ENCODE results near the gene RAB26. TPM values are rescaled to one million over a fixed set of nuclear protein-coding genes. Genes with fewer than 3 reads are reported as not detected.
"Not testable (repeated sequence)": the region's sequence is repeated elsewhere in the genome, so short reads cannot be mapped to it uniquely, and the experiment has no call there.

RAB26 gene
- total RNA-seq, 1 experiment from 2014 or later = 10.8 TPM

DNA sequence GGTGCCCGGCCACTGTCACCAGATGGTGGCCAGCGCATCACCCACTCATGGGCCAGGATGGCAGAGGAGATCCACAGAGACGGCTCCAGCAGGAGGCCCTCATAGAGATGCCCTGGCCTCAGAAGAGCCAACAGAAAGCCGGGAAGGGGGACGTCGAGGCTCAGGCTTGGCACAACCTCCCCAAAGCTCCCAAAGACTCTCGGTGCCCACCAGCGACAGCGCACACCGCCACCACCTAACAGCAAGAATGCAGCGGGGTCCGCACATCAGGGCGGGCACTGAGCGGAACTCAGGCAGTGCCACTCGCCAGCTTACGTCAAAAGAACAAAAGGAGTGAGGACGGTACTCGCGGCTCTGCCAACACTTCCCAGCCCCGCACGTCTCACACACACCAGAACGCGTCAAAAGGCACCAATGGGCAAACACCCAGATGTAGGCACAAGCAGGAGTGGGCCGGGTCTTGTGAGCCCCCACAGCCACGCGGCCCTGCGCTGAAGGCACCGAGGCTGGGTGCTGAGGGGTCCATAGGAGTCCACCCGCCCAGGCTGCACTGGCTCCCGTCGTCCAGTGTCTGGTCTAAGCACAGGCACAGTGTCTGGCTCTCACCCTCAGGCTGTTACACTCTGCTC is 21.4 kb upstream of the RAB26 start:
- BruUV-seq (replicated peaks); intact Hi-C loops (cut with micrococcal nuclease; ENCODE audit: unreplicated experiment); DNase-seq; H3K4me1 Mint-ChIP-seq (ENCODE audit: low read depth, unreplicated experiment); H3K36me3 Mint-ChIP-seq (ENCODE audit: insufficient read depth, unreplicated experiment); H3K27me3 Mint-ChIP-seq (ENCODE audit: unreplicated experiment); H3K4me3 Mint-ChIP-seq (ENCODE audit: low read depth, unreplicated experiment); CTCF ChIA-PET; H3K9me3 Mint-ChIP-seq (ENCODE audit: low read depth, unreplicated experiment); H3K27ac Mint-ChIP-seq (ENCODE audit: unreplicated experiment): not testable (repeated sequence)

- CTCF ChIA-PET; intact Hi-C loops (cut with micrococcal nuclease; ENCODE audit: unreplicated experiment); H3K36me3 Mint-ChIP-seq (ENCODE audit: insufficient read depth, unreplicated experiment); H3K4me1 Mint-ChIP-seq (ENCODE audit: low read depth, unreplicated experiment); H3K27me3 Mint-ChIP-seq (ENCODE audit: unreplicated experiment); H3K27ac Mint-ChIP-seq (ENCODE audit: unreplicated experiment); H3K9me3 Mint-ChIP-seq (ENCODE audit: low read depth, unreplicated experiment); BruUV-seq (replicated peaks): not testable (repeated sequence)
- peak overlapping the region; percentile 74 for H3K4me3 Mint-ChIP-seq (ENCODE audit: low read depth, unreplicated experiment)
- DNase-seq = peak; percentile 31
These were observed 20.7 kb upstream of the RAB26 start for GRCh38 chr16:2127630-2128280.

GRCh38 chr16:2129251-2129650 is 19.2 kb upstream of the RAB26 start:
- Mint-ChIP-seq H3K27ac (ENCODE audit: unreplicated experiment) (peak overlapping the region; percentile 77), H3K4me3 (ENCODE audit: low read depth, unreplicated experiment) (peak overlapping the region; percentile 74)
- H3K4me1 Mint-ChIP-seq (ENCODE audit: low read depth, unreplicated experiment); BruUV-seq (replicated peaks); DNase-seq; H3K9me3 Mint-ChIP-seq (ENCODE audit: low read depth, unreplicated experiment); H3K27me3 Mint-ChIP-seq (ENCODE audit: unreplicated experiment); intact Hi-C loops (cut with micrococcal nuclease; ENCODE audit: unreplicated experiment); H3K36me3 Mint-ChIP-seq (ENCODE audit: insufficient read depth, unreplicated experiment): not testable (repeated sequence)
- CTCF ChIA-PET = interaction anchor here (0.9 kb wide), 1 partner anchor 11 kb away, joined by 3 read pairs; no protein-coding TSS in a partner anchor

DNA sequence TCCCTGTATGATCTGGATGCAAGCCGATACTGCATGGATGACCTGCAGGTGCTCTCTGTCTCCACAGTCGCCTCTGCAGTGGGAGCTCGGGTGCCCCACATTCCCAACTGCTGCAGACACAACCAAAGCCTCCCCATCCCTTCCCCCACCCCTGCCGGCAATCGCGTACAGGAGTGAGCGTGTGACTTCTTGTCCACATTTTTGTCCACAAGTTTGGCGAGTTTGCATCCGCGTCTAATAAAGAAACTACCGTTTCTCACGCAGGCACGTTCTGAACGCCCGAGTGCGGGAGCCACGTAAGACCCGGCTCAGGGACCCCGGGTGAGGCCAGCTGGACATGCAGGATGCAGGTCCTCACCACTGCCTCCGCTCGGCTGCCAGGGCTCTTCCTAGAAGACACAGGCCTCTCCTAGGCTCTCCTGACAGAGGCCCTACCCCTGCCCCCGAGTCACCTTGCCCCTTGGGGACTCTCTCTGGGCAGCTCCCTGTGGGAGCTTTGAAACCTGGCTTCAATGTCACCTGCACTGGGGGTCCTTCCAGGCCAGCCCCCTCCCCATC is 18.5 kb upstream of the RAB26 start:
- BruUV-seq (replicated peaks); H3K9me3 Mint-ChIP-seq (ENCODE audit: low read depth, unreplicated experiment); H3K4me1 Mint-ChIP-seq (ENCODE audit: low read depth, unreplicated experiment); H3K27ac Mint-ChIP-seq (ENCODE audit: unreplicated experiment); CTCF ChIA-PET; H3K4me3 Mint-ChIP-seq (ENCODE audit: low read depth, unreplicated experiment); intact Hi-C loops (cut with micrococcal nuclease; ENCODE audit: unreplicated experiment); DNase-seq; H3K27me3 Mint-ChIP-seq (ENCODE audit: unreplicated experiment): not testable (repeated sequence)
- H3K36me3 Mint-ChIP-seq (ENCODE audit: insufficient read depth, unreplicated experiment) = peaks cover 12% of the 10 kb centered on the region

GRCh38 chr16:2133797-2134196 is 14.6 kb upstream of the RAB26 start:
- H3K4me1 Mint-ChIP-seq (ENCODE audit: low read depth, unreplicated experiment); H3K27ac Mint-ChIP-seq (ENCODE audit: unreplicated experiment); H3K4me3 Mint-ChIP-seq (ENCODE audit: low read depth, unreplicated experiment); H3K27me3 Mint-ChIP-seq (ENCODE audit: unreplicated experiment); DNase-seq; H3K9me3 Mint-ChIP-seq (ENCODE audit: low read depth, unreplicated experiment); intact Hi-C loops (cut with micrococcal nuclease; ENCODE audit: unreplicated experiment); CTCF ChIA-PET: not testable (repeated sequence)
- BruUV-seq (replicated peaks) = TSS peak; percentile 11
- H3K36me3 Mint-ChIP-seq (ENCODE audit: insufficient read depth, unreplicated experiment) = peaks cover 15% of the 10 kb centered on the region

- BruUV-seq (replicated peaks); H3K9me3 Mint-ChIP-seq (ENCODE audit: low read depth, unreplicated experiment); H3K4me1 Mint-ChIP-seq (ENCODE audit: low read depth, unreplicated experiment); CTCF ChIA-PET; H3K27me3 Mint-ChIP-seq (ENCODE audit: unreplicated experiment); DNase-seq; H3K27ac Mint-ChIP-seq (ENCODE audit: unreplicated experiment); intact Hi-C loops (cut with micrococcal nuclease; ENCODE audit: unreplicated experiment): not testable (repeated sequence)
- Mint-ChIP-seq H3K36me3 (ENCODE audit: insufficient read depth, unreplicated experiment) (peaks cover 15% of the 10 kb centered on the region), H3K4me3 (ENCODE audit: low read depth, unreplicated experiment) (peak overlapping the region; percentile 88)
These were observed 13.4 kb upstream of the RAB26 start for GRCh38 chr16:2135071-2135470.

DNA sequence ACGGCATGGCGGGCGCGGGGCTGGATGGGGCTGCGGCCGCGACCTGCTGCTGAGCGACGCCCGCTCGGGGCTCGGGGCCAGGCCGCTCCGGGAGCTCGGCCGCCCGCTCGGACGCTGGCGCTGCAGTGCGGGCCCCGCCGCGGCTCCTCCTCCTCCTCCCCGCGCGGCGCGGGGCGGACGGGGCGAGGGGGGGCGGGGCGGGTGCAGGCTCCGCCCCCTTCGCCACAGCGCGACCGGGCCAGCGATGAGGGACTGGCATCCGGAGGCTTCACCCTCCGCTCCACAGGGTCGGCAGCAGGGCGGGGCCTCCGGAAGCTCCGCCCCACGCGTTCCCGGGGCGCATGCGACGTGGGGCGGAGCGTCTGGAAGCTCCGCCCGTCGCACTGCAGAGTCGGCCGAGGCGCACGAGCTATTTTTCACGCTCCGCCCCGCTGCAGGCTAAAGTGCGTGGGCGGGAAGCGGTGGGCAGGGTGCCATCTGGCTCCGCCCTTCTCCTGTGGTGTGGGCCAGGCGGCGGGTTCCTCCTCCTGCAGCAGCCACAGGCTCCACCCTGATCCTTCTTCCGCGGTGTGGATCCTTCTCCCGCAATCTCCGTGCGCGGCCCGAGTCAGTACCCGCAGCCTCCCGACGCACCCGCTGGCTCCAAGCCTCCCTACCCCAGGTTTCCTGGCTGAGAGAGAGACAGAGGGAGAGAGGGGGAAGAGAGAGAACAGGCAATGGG is 12.5 kb upstream of the RAB26 start, which contains the start of gene PKD1:
TSS of gene PKD1 (minus strand) at position 129 of the 721 bp plus-strand sequence. CDS start 209 bp downstream, outside the sequence.
- H3K9me3 Mint-ChIP-seq (ENCODE audit: low read depth, unreplicated experiment); H3K27me3 Mint-ChIP-seq (ENCODE audit: unreplicated experiment); intact Hi-C loops (cut with micrococcal nuclease; ENCODE audit: unreplicated experiment); BruUV-seq (replicated peaks); H3K4me1 Mint-ChIP-seq (ENCODE audit: low read depth, unreplicated experiment): not testable (repeated sequence)
- H3K4me3 Mint-ChIP-seq (ENCODE audit: low read depth, unreplicated experiment) = peak within 1 kb of the TSS; percentile 95
- DNase-seq = peak; percentile 100
- CTCF ChIA-PET = interaction anchor here (0.5 to 0.8 kb wide), 4 partner anchors 116 to 796 kb away, joined by 3 to 11 read pairs (median 4); partner anchors contain the start of gene NPW
- peaks cover 15% of the 10 kb centered on the region for H3K36me3 Mint-ChIP-seq (ENCODE audit: insufficient read depth, unreplicated experiment)
- peak within 1 kb of the TSS; percentile 87 for H3K27ac Mint-ChIP-seq (ENCODE audit: unreplicated experiment)

All from Calu3 (cell line).